K562 (cell line): Measurements from ENCODE around the gene ZNF438. TPM values are rescaled to one million over a fixed set of nuclear protein-coding genes. Genes with fewer than 3 reads are reported as not detected.

Source experiments
- ATAC-seq: fragments of 200-7000 bp; cut with Tn5 transposase; 3 replicates; pipeline ENCODE4 v1.9.1; 2020; ENCODE audit warnings: moderate library complexity
- BruUV-seq: library from RNA; stranded (reverse); fragments of 400-500 nt; replicated peaks from 2 replicates; lab custom pipeline; 2021; lab: Mats Ljungman, UMichigan
- CTCF ChIA-PET: fragments of 300-600 bp; formaldehyde crosslinking; extraction: SDS; loops from one replicate; lab custom pipeline; 2021; ENCODE audit warnings: low intra/inter-chr PET ratio; lab: Yijun Ruan, JAX
- POLR2A ChIA-PET: fragments of 300-600, 350-650 bp; sonication (Branson Sonifier 250); formaldehyde crosslinking; extraction: SDS; loops from one replicate; lab custom pipeline; 2021; ENCODE audit warnings: antibody characterized with exemption, inconsistent platforms; lab: Yijun Ruan, JAX
- DNase-seq, 4 experiments: peaks; one replicate each; pipeline versions ENCODE4 v3.0.0 to v3.0.0-alpha.2; 2011 to 2018; ENCODE audit warnings: low spot score in 3 of 4, mixed read lengths in 3 of 4; ENCODE audit errors: extremely low read depth in 1 of 4
- FAIRE-seq: peaks from 2 replicates; lab custom pipeline; 2011; peaks lifted over from hg19 to GRCh38; lab: Jason Lieb, UNC
- H2AFZ ChIP-seq: 2 replicates; pipeline ENCODE4 v1.6.0; 2011; ENCODE audit warnings: low read depth, low read length, control low read depth, inconsistent platforms
- H3K27ac ChIP-seq: fragments of 200-600 bp; 3 replicates; pipeline ENCODE4 v1.8.0; 2011; ENCODE audit warnings: low read depth, mild to moderate bottlenecking, control low read depth, inconsistent platforms, low read length, moderate library complexity, mixed read lengths; ENCODE audit errors: extremely low read depth
- H3K27me3 ChIP-seq, 2 experiments: fragments of 300-600 bp in 1 of 2; 2 replicates in 1 of 2; 3 replicates in 1 of 2; pipeline versions ENCODE4 v1.6.0 to v1.8.0; 2011; ENCODE audit warnings: inconsistent platforms in 2 of 2, low read length in 2 of 2, mild to moderate bottlenecking in 1 of 2, mixed read lengths in 1 of 2, moderate library complexity in 1 of 2; ENCODE audit not compliant: control insufficient read depth in 2 of 2, insufficient read depth in 2 of 2
- H3K36me3 ChIP-seq: fragments of 300-600 bp; 3 replicates; pipeline ENCODE4 v1.8.0; 2011; ENCODE audit warnings: mild to moderate bottlenecking, low read length, inconsistent platforms; ENCODE audit not compliant: control insufficient read depth, insufficient read depth
- H3K4me1 ChIP-seq, 2 experiments: fragments of 200-600 bp in 1 of 2; replicated peaks in 1 of 2; 2 replicates in 1 of 2; 3 replicates in 1 of 2; pipeline versions ENCODE4 v1.5.1 to v1.8.0; 2011; ENCODE audit warnings: inconsistent platforms in 2 of 2, low read length in 2 of 2, mild to moderate bottlenecking in 1 of 2, mixed read lengths in 1 of 2, moderate library complexity in 1 of 2; ENCODE audit not compliant: control insufficient read depth in 2 of 2, insufficient read depth in 2 of 2
- H3K4me2 ChIP-seq: 2 replicates; pipeline ENCODE4 v1.6.1; 2011; ENCODE audit warnings: low read length, control low read depth, inconsistent platforms, mixed read lengths; ENCODE audit not compliant: insufficient read depth
- H3K4me3 ChIP-seq: fragments of 200-600 bp; sonication (generic), shearing (Covaris generic); 2 replicates; pipeline ENCODE4 v1.5.1; 2016; ENCODE audit warnings: control low read depth, inconsistent platforms
- H3K79me2 ChIP-seq: fragments of 200-600 bp; 3 replicates; pipeline ENCODE4 v1.8.0; 2011; ENCODE audit warnings: low read length, inconsistent platforms; ENCODE audit not compliant: control insufficient read depth, insufficient read depth
- H3K9ac ChIP-seq, 2 experiments: 2 replicates each; pipeline versions ENCODE4 v1.6.0 to v1.6.1; 2011; ENCODE audit warnings: low read depth in 2 of 2, low read length in 2 of 2, control low read depth in 1 of 2, inconsistent platforms in 1 of 2, mild to moderate bottlenecking in 1 of 2, mixed read lengths in 1 of 2; ENCODE audit not compliant: insufficient read depth in 1 of 2
- H3K9me1 ChIP-seq: one replicate; pipeline ENCODE4 v1.6.0; 2011; ENCODE audit warnings: inconsistent platforms, mild to moderate bottlenecking, low read length, moderate library complexity; ENCODE audit not compliant: control insufficient read depth, insufficient read depth
- H3K9me3 ChIP-seq: replicated peaks from 2 replicates; pipeline ENCODE4 v1.5.1; 2011; ENCODE audit warnings: low read depth, low read length, inconsistent platforms; ENCODE audit not compliant: control insufficient read depth, insufficient read depth
- H4K20me1 ChIP-seq: replicated peaks from 2 replicates; pipeline ENCODE4 v1.6.1; 2011; ENCODE audit warnings: low read length, inconsistent platforms, mixed read lengths; ENCODE audit not compliant: control insufficient read depth, insufficient read depth
- FOXJ3 ChIP-seq: sonication (generic); formaldehyde crosslinking; IDR thresholded peaks from 2 replicates; pipeline ENCODE4 v1.4.0; 2020; ENCODE audit warnings: mild to moderate bottlenecking, missing genetic modification reagents
- MBD2 ChIP-seq: sonication (generic); IDR thresholded peaks from 2 replicates; pipeline ENCODE4 v1.6.1; 2016; ENCODE audit warnings: low read depth, borderline replicate concordance
- PCBP2 ChIP-seq: fragments of 200-400 bp; formaldehyde crosslinking; IDR thresholded peaks from 2 replicates; pipeline ENCODE4 v1.6.1; 2018; ENCODE audit warnings: low read length, low read depth, mild to moderate bottlenecking, moderate library complexity; ENCODE audit not compliant: poor library complexity, severe bottlenecking
- POLR3A ChIP-seq: IDR thresholded peaks from 2 replicates; pipeline ENCODE4 v1.6.1; 2011; ENCODE audit warnings: borderline replicate concordance, mild to moderate bottlenecking, moderate library complexity; ENCODE audit not compliant: insufficient read length, insufficient read depth; ENCODE audit errors: extremely low read depth
- TAF15 ChIP-seq: fragments of 200-400 bp; formaldehyde crosslinking; IDR thresholded peaks from 2 replicates; pipeline ENCODE4 v1.6.1; 2017; ENCODE audit warnings: mild to moderate bottlenecking, low read depth, low read length, moderate library complexity
- TARDBP ChIP-seq: fragments of 450-650 bp; IDR thresholded peaks from 2 replicates; pipeline ENCODE4 v1.6.1; 2016
- TCF7L2 ChIP-seq: fragments of 150-350 bp; IDR thresholded peaks from 2 replicates; pipeline ENCODE4 v1.6.1; 2016; ENCODE audit warnings: low read depth, mild to moderate bottlenecking, low read length, moderate library complexity
- TOE1 ChIP-seq, 2 experiments: fragments of 450-650 bp in 1 of 2; sonication (generic) in 1 of 2; formaldehyde crosslinking in 1 of 2; IDR thresholded peaks; 2 replicates each; pipeline versions ENCODE4 v1.7.1 to v1.8.0; 2016 to 2022; ENCODE audit warnings: borderline replicate concordance in 2 of 2, mild to moderate bottlenecking in 2 of 2, antibody characterized with exemption in 1 of 2, inconsistent platforms in 1 of 2, low read depth in 1 of 2, missing genetic modification reagents in 1 of 2, moderate library complexity in 1 of 2
- ZFP36 ChIP-seq: fragments of 150-350 bp; IDR thresholded peaks from 2 replicates; pipeline ENCODE4 v1.6.1; 2018; ENCODE audit warnings: low read length, low read depth; ENCODE audit not compliant: partially characterized antibody
- ZNF764 ChIP-seq: fragments of 250-450 bp; sonication (Bioruptor Pico); IDR thresholded peaks from 2 replicates; pipeline ENCODE4 v1.4.0; 2020; ENCODE audit warnings: low read depth, mild to moderate bottlenecking, moderate library complexity
- ZNF77 ChIP-seq: fragments of 250-450 bp; sonication (Bioruptor Pico); IDR thresholded peaks from 2 replicates; pipeline ENCODE4 v1.5.0; 2020
- WGBS: fragments of 100-300 bp; shearing (Covaris generic); methylation state at CpG from one replicate; pipeline ENCODE4 v1.1.6; 2016; ENCODE audit warnings: low coverage, mixed read lengths; ENCODE audit not compliant: insufficient coverage; ENCODE audit errors: missing lambda C conversion rate; 5-methylcytosine and 5-hydroxymethylcytosine counted together
- in situ Hi-C: fragments of 300-500 bp; cut with MboI; formaldehyde crosslinking; loops from 4 replicates; pipeline ENCODE4 v1.15.0; 2018; ENCODE audit warnings: inconsistent platforms, mixed read lengths
- intact Hi-C: fragments of 100-400 bp; cut with micrococcal nuclease; formaldehyde crosslinking; loops from 2 replicates; pipeline ENCODE4 v1.14.2; 2022
- polyA plus RNA-seq, 8 experiments: library from polyadenylated mRNA; depleted of rRNA in 4 of 8; stranded (reverse) in 5 of 8; unstranded in 3 of 8; fragments of >200 nt; fragmentation: Nextera tagmentation in 2 of 8; fragmentation: Illumina TruSeq in 1 of 8; extraction: Ambion mirVana in 2 of 8; extraction: Trizol in 1 of 8; gene quantifications; 2 replicates each; pipeline versions ENCODE4 v1.2.1 to v1.2.3, GENCODE V29; 2011 to 2014; ENCODE audit warnings: inconsistent platforms in 1 of 8, missing spikeins in 1 of 8
- total RNA-seq, 7 experiments: library from RNA; depleted of rRNA in 6 of 7; stranded (reverse); fragments of >200 nt in 6 of 7; fragmentation: Illumina TruSeq in 2 of 7; extraction: Trizol in 2 of 7; gene quantifications; 2 replicates each; pipeline versions ENCODE4 v1.2.1 to v1.2.3, GENCODE V29; 2011 to 2021; ENCODE audit warnings: low replicate concordance in 1 of 7
- TF ChIP-seq, protein P1 (sequence below): fragments of 250-450 bp; sonication (Bioruptor Pico); IDR thresholded peaks from 2 replicates; pipeline ENCODE4 v1.9.0; 2021; ENCODE audit warnings: mild to moderate bottlenecking

ZNF438 gene
- total and polyA plus RNA-seq, 9 of the 15 experiments (the other 6 are each of a cell fraction or from before 2014, with no cell fraction given), result 0.45 to 1.5 (median 0.91) TPM

DNA sequence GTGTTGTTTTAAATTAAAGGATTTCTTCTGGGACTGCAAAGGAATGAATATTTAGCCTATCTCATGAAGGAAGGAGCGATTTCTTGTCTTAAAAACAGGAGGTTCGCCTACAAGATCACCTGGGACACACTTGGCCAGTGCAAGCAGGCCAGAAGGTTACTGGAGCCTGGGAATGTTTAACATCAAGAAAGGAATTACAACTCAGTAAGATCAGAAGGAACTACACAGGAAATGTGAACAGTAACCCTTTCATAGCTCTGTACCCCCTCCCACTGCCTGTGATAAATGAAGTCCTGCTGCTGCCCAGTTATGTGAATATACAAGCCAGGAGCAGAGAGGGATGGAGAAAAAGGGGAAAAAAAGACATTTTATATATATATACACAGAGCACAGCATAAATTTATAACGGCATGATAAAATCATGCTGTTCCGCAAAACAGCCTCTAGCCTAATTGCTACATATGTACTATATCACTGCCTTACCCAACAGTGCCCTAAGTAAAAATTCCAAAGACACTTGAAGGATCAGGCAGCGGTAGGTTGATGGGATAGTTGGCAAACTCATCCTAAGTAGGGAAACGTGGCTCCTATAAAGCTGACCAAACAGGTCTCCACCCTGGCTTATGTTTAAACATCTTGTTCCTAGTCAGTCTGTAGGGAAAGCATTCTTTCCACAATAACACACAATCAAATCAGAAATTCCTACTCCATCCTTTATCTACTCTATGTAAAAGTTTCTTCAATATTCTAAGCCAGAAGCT, 63.8 kb downstream of the ZNF438 start:
- H3K4me2 ChIP-seq, result no peak overlapping the region
- DNase-seq, result no peak
- no peak overlapping the region for H2AFZ ChIP-seq
- FAIRE-seq, result no peak
- in situ Hi-C loops, result no loop called here
- H3K27ac ChIP-seq, result no peak overlapping the region
- ATAC-seq, result no peak
- no peak for TF ChIP-seq TCF7L2
- no peak for TF ChIP-seq MBD2
- TF ChIP-seq FOXJ3, result no peak
- no peak for TF ChIP-seq PCBP2
- no peak for TF ChIP-seq ZNF77 (CRISPR knock-in tag)
- no peak for TF ChIP-seq ZFP36
- no peak for TF ChIP-seq TAF15
- TF ChIP-seq, protein P1, sequence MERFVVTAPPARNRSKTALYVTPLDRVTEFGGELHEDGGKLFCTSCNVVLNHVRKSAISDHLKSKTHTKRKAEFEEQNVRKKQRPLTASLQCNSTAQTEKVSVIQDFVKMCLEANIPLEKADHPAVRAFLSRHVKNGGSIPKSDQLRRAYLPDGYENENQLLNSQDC, result no peak
- TF ChIP-seq POLR3A, result no peak
- TF ChIP-seq TARDBP, result no peak
- no peak for TF ChIP-seq TOE1 (IDR thresholded peaks at IDR 0.05; ENCODE audit: borderline replicate concordance)
- no peak for TF ChIP-seq TOE1 (CRISPR knock-in tag; IDR thresholded peaks at IDR 0.05; ENCODE audit: borderline replicate concordance, low read depth)
- no peak for TF ChIP-seq ZNF764 (CRISPR knock-in tag)
- no peak overlapping the region for H3K9ac ChIP-seq
- no peaks in the 10 kb centered on the region for H3K4me1 ChIP-seq
- intact Hi-C loops, result no loop called here
- POLR2A ChIA-PET, result no interaction called here
- no peaks in the 10 kb centered on the region for H4K20me1 ChIP-seq
- H3K4me3 ChIP-seq, result no peak overlapping the region
- H3K9me3 ChIP-seq, result no peaks in the 10 kb centered on the region
- CTCF ChIA-PET, result no interaction called here
- no TSS peak for BruUV-seq
- H3K27me3 ChIP-seq, result no peaks in the 10 kb centered on the region; a peak in 2 of 5 replicates
- no peaks in the 10 kb centered on the region for H3K9me1 ChIP-seq
- H3K36me3 ChIP-seq, result no peaks in the 10 kb centered on the region
- no peaks in the 10 kb centered on the region for H3K79me2 ChIP-seq
- 0% methylated on average over 6 of the region's 6 CpGs for WGBS
